WTC11 (cell line): Measurements from ENCODE around the gene FOXQ1. TPM values are rescaled to one million over a fixed set of nuclear protein-coding genes. Genes with fewer than 3 reads are reported as not detected.

ENCODE experiments used
- ATAC-seq: fragments of 200-7000 bp; cut with Tn5 transposase; 2 replicates; pipeline ENCODE4 v1.10.0; 2021; ENCODE audit warnings: mild to moderate bottlenecking, moderate library complexity
- CTCF ChIA-PET: fragments of 300-600 bp; sonication (Branson Sonifier 250); formaldehyde crosslinking; loops from one replicate; lab custom pipeline; 2021; ENCODE audit warnings: antibody characterized with exemption; lab: Charles Lee
- POLR2A ChIA-PET: fragments of 350-600 bp; sonication (Branson Sonifier 250); formaldehyde crosslinking; loops from one replicate; lab custom pipeline; 2021; ENCODE audit warnings: antibody characterized with exemption; lab: Charles Lee
- DNase-seq: peaks from one replicate; pipeline ENCODE4 v3.0.0; 2021; ENCODE audit warnings: low spot score
- H3K27ac Mint-ChIP-seq: 2 replicates; pipeline ENCODE4 v1.8.0; 2021; ENCODE audit warnings: mixed read lengths
- H3K27me3 Mint-ChIP-seq: 2 replicates; pipeline ENCODE4 v1.8.0; 2021; ENCODE audit warnings: low read depth, mild to moderate bottlenecking, moderate library complexity, mixed read lengths
- H3K36me3 Mint-ChIP-seq: 2 replicates; pipeline ENCODE4 v1.8.0; 2021; ENCODE audit warnings: mixed read lengths
- H3K4me1 Mint-ChIP-seq: 2 replicates; pipeline ENCODE4 v1.8.0; 2022; ENCODE audit warnings: mixed read lengths
- H3K4me3 Mint-ChIP-seq: 2 replicates; pipeline ENCODE4 v1.8.0; 2021; ENCODE audit warnings: mild to moderate bottlenecking, moderate library complexity, mixed read lengths
- H3K9me3 Mint-ChIP-seq: 2 replicates; pipeline ENCODE4 v1.8.0; 2021; ENCODE audit warnings: mixed read lengths
- CREB1 ChIP-seq: sonication (generic); formaldehyde crosslinking; IDR thresholded peaks from 2 replicates; pipeline ENCODE4 v1.8.0; 2023; ENCODE audit warnings: mild to moderate bottlenecking, missing genetic modification reagents
- ELF4 ChIP-seq: sonication (generic); formaldehyde crosslinking; IDR thresholded peaks from 2 replicates; pipeline ENCODE4 v1.8.1; 2022; ENCODE audit warnings: low read depth, mild to moderate bottlenecking, moderate library complexity, missing genetic modification reagents
- ESRRA ChIP-seq: sonication (generic); formaldehyde crosslinking; IDR thresholded peaks from 2 replicates; pipeline ENCODE4 v1.8.1; 2022; ENCODE audit warnings: mild to moderate bottlenecking, missing genetic modification reagents, borderline replicate concordance
- JAZF1 ChIP-seq: fragments of 250-450 bp; sonication (Bioruptor Pico); IDR thresholded peaks from 2 replicates; pipeline ENCODE4 v1.9.0; 2021; ENCODE audit warnings: moderate library complexity, mild to moderate bottlenecking, inconsistent platforms
- JUN ChIP-seq: sonication (generic); formaldehyde crosslinking; IDR thresholded peaks from 2 replicates; pipeline ENCODE4 v1.8.0; 2023; ENCODE audit warnings: mild to moderate bottlenecking, missing genetic modification reagents
- NFE2L1 ChIP-seq: sonication (generic); formaldehyde crosslinking; IDR thresholded peaks from 2 replicates; pipeline ENCODE4 v1.8.1; 2023; ENCODE audit warnings: missing genetic modification reagents
- NFYB ChIP-seq: sonication (generic); formaldehyde crosslinking; conservative IDR thresholded peaks from 2 replicates; pipeline ENCODE4 v1.8.0; 2022; ENCODE audit warnings: low read depth, missing genetic modification reagents
- NR1H2 ChIP-seq: sonication (generic); formaldehyde crosslinking; IDR thresholded peaks from 2 replicates; pipeline ENCODE4 v1.9.0; 2021; ENCODE audit warnings: mild to moderate bottlenecking, moderate library complexity, missing genetic modification reagents
- SP1 ChIP-seq: sonication (generic); formaldehyde crosslinking; conservative IDR thresholded peaks from 2 replicates; pipeline ENCODE4 v1.8.1; 2022; ENCODE audit warnings: missing genetic modification reagents
- TEAD1 ChIP-seq: sonication (generic); formaldehyde crosslinking; IDR thresholded peaks from 2 replicates; pipeline ENCODE4 v1.8.0; 2022; ENCODE audit warnings: mild to moderate bottlenecking, missing genetic modification reagents
- TEAD4 ChIP-seq: sonication (generic); formaldehyde crosslinking; IDR thresholded peaks from 2 replicates; pipeline ENCODE4 v1.8.0; 2022; ENCODE audit warnings: mild to moderate bottlenecking, missing genetic modification reagents
- ZBTB21 ChIP-seq: sonication (generic); formaldehyde crosslinking; IDR thresholded peaks from 2 replicates; pipeline ENCODE4 v1.8.1; 2023; ENCODE audit warnings: mild to moderate bottlenecking, missing genetic modification reagents, borderline replicate concordance
- ZNF121 ChIP-seq: sonication (generic); formaldehyde crosslinking; IDR thresholded peaks from 2 replicates; pipeline ENCODE4 v1.8.0; 2023; ENCODE audit warnings: missing genetic modification reagents
- ZNF232 ChIP-seq: sonication (generic); formaldehyde crosslinking; IDR thresholded peaks from 2 replicates; pipeline ENCODE4 v1.8.0; 2022; ENCODE audit warnings: mild to moderate bottlenecking, missing genetic modification reagents
- total RNA-seq: library from RNA; stranded (reverse); gene quantifications from 3 replicates; pipeline ENCODE4 v1.2.3, GENCODE V29; 2021
- TF ChIP-seq, protein P1 (sequence below): sonication (generic); formaldehyde crosslinking; IDR thresholded peaks from 2 replicates; pipeline ENCODE4 v1.8.0; 2023; ENCODE audit warnings: mild to moderate bottlenecking, missing genetic modification reagents
- TF ChIP-seq, protein P2 (sequence below): sonication (generic); formaldehyde crosslinking; IDR thresholded peaks from 2 replicates; pipeline ENCODE4 v1.8.1; 2022; ENCODE audit warnings: low read depth, missing genetic modification reagents, borderline replicate concordance
- TF ChIP-seq, protein P3 (sequence below): sonication (generic); formaldehyde crosslinking; IDR thresholded peaks from 2 replicates; pipeline ENCODE4 v1.8.1; 2022; ENCODE audit warnings: low read depth, mild to moderate bottlenecking, moderate library complexity, missing genetic modification reagents, borderline replicate concordance
- TF ChIP-seq, protein P4 (sequence below): sonication (generic); formaldehyde crosslinking; IDR thresholded peaks from 2 replicates; pipeline ENCODE4 v1.8.1; 2022; ENCODE audit warnings: missing genetic modification reagents, borderline replicate concordance
- TF ChIP-seq, protein P5 (sequence below): sonication (generic); formaldehyde crosslinking; IDR thresholded peaks from 2 replicates; pipeline ENCODE4 v1.8.0; 2022; ENCODE audit warnings: mild to moderate bottlenecking, missing genetic modification reagents
- TF ChIP-seq, protein P6 (sequence below): fragments of 250-450 bp; sonication (Bioruptor Pico); IDR thresholded peaks from 2 replicates; pipeline ENCODE4 v1.9.0; 2021; ENCODE audit warnings: mild to moderate bottlenecking
- TF ChIP-seq, protein P7 (sequence below): fragments of 250-450 bp; sonication (Bioruptor Pico); IDR thresholded peaks from 2 replicates; pipeline ENCODE4 v1.9.0; 2021; ENCODE audit warnings: mild to moderate bottlenecking
- TF ChIP-seq, protein P8 (sequence below): sonication (generic); formaldehyde crosslinking; IDR thresholded peaks from 2 replicates; pipeline ENCODE4 v1.8.1; 2023; ENCODE audit warnings: mild to moderate bottlenecking, missing genetic modification reagents, moderate library complexity

The FOXQ1 gene
- total RNA-seq, 1 experiment from 2014 or later = 0.35 TPM

DNA sequence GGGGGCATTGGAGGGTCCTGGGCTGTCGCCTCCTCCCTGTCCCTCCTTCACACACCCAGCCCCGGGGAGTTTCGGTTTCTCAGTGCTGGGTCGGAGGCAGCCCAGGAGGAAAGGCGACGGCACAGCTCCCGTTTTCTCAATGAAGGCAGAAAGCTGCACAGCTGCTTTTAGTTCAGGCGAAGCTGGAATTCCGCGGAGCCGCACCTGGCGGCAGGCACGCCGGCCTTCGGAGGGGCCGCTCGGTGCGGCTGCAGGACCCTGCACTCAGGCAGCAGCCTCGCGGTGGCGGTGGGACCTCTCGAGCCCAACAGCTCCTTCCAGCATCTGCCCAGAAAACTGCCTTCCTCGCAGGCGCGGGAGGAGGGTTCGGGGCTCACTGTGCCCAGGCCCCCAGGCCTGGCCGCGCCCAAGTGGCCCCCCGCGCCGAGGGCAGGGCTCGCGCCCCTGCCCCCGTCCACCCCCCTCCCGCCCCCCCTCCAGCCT, 4.6 kb downstream of the FOXQ1 start (continued):
- TF ChIP-seq, protein P1, sequence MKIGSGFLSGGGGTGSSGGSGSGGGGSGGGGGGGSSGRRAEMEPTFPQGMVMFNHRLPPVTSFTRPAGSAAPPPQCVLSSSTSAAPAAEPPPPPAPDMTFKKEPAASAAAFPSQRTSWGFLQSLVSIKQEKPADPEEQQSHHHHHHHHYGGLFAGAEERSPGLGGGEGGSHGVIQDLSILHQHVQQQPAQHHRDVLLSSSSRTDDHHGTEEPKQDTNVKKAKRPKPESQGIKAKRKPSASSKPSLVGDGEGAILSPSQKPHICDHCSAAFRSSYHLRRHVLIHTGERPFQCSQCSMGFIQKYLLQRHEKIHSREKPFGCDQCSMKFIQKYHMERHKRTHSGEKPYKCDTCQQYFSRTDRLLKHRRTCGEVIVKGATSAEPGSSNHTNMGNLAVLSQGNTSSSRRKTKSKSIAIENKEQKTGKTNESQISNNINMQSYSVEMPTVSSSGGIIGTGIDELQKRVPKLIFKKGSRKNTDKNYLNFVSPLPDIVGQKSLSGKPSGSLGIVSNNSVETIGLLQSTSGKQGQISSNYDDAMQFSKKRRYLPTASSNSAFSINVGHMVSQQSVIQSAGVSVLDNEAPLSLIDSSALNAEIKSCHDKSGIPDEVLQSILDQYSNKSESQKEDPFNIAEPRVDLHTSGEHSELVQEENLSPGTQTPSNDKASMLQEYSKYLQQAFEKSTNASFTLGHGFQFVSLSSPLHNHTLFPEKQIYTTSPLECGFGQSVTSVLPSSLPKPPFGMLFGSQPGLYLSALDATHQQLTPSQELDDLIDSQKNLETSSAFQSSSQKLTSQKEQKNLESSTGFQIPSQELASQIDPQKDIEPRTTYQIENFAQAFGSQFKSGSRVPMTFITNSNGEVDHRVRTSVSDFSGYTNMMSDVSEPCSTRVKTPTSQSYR (CRISPR knock-in tag) = no peak

DNA sequence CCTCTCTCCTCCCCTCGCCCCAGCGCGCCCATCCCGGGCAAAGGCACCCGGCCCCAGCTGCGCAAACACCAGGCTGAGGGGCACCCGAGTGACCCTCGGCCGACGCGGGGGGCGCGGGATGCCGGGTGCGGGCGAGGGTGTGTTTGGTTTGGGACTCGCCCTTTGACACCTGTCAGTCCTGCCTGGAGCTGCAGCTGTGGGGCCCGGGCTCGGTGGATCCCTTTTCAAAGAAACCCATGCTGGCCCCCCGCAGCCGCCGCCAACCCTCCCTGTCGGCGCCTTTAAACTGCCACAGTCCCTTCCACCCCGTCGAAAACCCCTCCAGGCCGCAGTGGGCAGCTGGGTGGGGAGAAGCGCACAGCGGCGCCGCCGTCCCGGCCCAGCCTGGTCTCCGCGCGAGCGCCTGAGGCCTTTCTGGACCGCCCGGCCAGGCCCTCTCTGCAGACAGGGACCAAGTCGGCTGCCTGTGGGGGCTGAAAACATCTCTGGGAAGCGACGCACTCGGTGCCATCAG, 5.5 kb downstream of the FOXQ1 start:
- POLR2A ChIA-PET = interaction anchor here (0.6 kb wide), 1 partner anchor 60 kb away, joined by 3 read pairs; no protein-coding TSS in a partner anchor
- CTCF ChIA-PET = no interaction called here

DNA sequence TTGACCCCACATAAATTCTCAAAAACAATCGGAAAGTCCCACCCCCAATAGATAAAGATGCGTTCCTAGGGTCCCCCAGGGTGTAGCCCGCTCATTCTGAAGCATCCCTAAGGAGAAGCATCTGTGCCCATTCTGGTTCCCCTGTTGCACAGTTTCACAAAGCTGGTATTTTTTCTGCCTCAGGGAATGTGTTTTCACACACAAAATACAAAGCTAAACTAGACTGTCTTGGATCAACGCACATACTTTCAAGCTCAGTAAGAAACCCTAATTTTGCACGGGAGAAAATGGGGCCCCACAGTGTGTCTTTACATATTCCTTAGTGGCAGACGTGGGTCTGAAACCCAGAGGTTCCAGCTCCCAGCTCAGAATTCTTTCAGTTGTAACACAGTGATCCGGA, 6.1 kb downstream of the FOXQ1 start:
- Mint-ChIP-seq H3K27me3 (peaks cover 46% of the 10 kb centered on the region), H3K9me3 (no peaks in the 10 kb centered on the region), H3K4me1 (peaks cover 21% of the 10 kb centered on the region), H3K27ac (no peak overlapping the region), H3K4me3 (no peak overlapping the region), H3K36me3 (peaks cover 2% of the 10 kb centered on the region; the same call in 1 of the 2 replicates)
- ChIA-PET CTCF (no interaction called here), POLR2A (no interaction called here)
- DNase-seq (no peak), ATAC-seq (no peak)
- TF ChIP-seq, protein P2, sequence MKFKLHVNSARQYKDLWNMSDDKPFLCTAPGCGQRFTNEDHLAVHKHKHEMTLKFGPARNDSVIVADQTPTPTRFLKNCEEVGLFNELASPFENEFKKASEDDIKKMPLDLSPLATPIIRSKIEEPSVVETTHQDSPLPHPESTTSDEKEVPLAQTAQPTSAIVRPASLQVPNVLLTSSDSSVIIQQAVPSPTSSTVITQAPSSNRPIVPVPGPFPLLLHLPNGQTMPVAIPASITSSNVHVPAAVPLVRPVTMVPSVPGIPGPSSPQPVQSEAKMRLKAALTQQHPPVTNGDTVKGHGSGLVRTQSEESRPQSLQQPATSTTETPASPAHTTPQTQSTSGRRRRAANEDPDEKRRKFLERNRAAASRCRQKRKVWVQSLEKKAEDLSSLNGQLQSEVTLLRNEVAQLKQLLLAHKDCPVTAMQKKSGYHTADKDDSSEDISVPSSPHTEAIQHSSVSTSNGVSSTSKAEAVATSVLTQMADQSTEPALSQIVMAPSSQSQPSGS = no peak
- no peak for TF ChIP-seq ZNF232 (CRISPR knock-in tag)
- TF ChIP-seq, protein P3, sequence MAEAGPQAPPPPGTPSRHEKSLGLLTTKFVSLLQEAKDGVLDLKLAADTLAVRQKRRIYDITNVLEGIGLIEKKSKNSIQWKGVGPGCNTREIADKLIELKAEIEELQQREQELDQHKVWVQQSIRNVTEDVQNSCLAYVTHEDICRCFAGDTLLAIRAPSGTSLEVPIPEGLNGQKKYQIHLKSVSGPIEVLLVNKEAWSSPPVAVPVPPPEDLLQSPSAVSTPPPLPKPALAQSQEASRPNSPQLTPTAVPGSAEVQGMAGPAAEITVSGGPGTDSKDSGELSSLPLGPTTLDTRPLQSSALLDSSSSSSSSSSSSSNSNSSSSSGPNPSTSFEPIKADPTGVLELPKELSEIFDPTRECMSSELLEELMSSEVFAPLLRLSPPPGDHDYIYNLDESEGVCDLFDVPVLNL = no peak
- TF ChIP-seq, protein P4, sequence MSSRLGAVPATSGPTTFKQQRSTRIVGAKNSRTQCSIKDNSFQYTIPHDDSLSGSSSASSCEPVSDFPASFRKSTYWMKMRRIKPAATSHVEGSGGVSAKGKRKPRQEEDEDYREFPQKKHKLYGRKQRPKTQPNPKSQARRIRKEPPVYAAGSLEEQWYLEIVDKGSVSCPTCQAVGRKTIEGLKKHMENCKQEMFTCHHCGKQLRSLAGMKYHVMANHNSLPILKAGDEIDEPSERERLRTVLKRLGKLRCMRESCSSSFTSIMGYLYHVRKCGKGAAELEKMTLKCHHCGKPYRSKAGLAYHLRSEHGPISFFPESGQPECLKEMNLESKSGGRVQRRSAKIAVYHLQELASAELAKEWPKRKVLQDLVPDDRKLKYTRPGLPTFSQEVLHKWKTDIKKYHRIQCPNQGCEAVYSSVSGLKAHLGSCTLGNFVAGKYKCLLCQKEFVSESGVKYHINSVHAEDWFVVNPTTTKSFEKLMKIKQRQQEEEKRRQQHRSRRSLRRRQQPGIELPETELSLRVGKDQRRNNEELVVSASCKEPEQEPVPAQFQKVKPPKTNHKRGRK = no peak
- TF ChIP-seq, protein P5, sequence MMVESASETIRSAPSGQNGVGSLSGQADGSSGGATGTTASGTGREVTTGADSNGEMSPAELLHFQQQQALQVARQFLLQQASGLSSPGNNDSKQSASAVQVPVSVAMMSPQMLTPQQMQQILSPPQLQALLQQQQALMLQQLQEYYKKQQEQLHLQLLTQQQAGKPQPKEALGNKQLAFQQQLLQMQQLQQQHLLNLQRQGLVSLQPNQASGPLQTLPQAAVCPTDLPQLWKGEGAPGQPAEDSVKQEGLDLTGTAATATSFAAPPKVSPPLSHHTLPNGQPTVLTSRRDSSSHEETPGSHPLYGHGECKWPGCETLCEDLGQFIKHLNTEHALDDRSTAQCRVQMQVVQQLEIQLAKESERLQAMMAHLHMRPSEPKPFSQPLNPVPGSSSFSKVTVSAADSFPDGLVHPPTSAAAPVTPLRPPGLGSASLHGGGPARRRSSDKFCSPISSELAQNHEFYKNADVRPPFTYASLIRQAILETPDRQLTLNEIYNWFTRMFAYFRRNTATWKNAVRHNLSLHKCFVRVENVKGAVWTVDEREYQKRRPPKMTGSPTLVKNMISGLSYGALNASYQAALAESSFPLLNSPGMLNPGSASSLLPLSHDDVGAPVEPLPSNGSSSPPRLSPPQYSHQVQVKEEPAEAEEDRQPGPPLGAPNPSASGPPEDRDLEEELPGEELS = no peak

More for the DNA sequence above, 5.5 kb downstream of the FOXQ1 start:
- peaks cover 2% of the 10 kb centered on the region; the same call in 1 of the 2 replicates for H3K36me3 Mint-ChIP-seq
- ATAC-seq = no peak
- no peak for DNase-seq
- H3K27me3 Mint-ChIP-seq = peaks cover 53% of the 10 kb centered on the region
- no peak overlapping the region; the same call in 1 of the 2 replicates for H3K4me3 Mint-ChIP-seq
- H3K4me1 Mint-ChIP-seq = peaks cover 23% of the 10 kb centered on the region
- no peak overlapping the region for H3K27ac Mint-ChIP-seq
- H3K9me3 Mint-ChIP-seq = no peaks in the 10 kb centered on the region
- TF ChIP-seq NR1H2 (CRISPR knock-in tag) (no peak), JUN (CRISPR knock-in tag) (no peak), SP1 (CRISPR knock-in tag) (no peak), ZBTB21 (no peak), ZNF121 (CRISPR knock-in tag) (no peak), ELF4 (CRISPR knock-in tag) (no peak), TEAD1 (no peak), CREB1 (CRISPR knock-in tag) (no peak), JAZF1 (CRISPR knock-in tag) (no peak), ESRRA (CRISPR knock-in tag) (no peak), NFE2L1 (CRISPR knock-in tag) (no peak), NFYB (CRISPR knock-in tag) (no peak), TEAD4 (CRISPR knock-in tag) (no peak)
- TF ChIP-seq, protein P2 = no peak
- TF ChIP-seq, protein P6, sequence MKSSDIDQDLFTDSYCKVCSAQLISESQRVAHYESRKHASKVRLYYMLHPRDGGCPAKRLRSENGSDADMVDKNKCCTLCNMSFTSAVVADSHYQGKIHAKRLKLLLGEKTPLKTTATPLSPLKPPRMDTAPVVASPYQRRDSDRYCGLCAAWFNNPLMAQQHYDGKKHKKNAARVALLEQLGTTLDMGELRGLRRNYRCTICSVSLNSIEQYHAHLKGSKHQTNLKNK (CRISPR knock-in tag) = no peak
- TF ChIP-seq, protein P7, sequence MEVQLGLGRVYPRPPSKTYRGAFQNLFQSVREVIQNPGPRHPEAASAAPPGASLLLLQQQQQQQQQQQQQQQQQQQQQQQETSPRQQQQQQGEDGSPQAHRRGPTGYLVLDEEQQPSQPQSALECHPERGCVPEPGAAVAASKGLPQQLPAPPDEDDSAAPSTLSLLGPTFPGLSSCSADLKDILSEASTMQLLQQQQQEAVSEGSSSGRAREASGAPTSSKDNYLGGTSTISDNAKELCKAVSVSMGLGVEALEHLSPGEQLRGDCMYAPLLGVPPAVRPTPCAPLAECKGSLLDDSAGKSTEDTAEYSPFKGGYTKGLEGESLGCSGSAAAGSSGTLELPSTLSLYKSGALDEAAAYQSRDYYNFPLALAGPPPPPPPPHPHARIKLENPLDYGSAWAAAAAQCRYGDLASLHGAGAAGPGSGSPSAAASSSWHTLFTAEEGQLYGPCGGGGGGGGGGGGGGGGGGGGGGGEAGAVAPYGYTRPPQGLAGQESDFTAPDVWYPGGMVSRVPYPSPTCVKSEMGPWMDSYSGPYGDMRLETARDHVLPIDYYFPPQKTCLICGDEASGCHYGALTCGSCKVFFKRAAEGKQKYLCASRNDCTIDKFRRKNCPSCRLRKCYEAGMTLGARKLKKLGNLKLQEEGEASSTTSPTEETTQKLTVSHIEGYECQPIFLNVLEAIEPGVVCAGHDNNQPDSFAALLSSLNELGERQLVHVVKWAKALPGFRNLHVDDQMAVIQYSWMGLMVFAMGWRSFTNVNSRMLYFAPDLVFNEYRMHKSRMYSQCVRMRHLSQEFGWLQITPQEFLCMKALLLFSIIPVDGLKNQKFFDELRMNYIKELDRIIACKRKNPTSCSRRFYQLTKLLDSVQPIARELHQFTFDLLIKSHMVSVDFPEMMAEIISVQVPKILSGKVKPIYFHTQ (CRISPR knock-in tag) = no peak
- TF ChIP-seq, protein P8, sequence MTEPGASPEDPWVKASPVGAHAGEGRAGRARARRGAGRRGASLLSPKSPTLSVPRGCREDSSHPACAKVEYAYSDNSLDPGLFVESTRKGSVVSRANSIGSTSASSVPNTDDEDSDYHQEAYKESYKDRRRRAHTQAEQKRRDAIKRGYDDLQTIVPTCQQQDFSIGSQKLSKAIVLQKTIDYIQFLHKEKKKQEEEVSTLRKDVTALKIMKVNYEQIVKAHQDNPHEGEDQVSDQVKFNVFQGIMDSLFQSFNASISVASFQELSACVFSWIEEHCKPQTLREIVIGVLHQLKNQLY (CRISPR knock-in tag) = no peak
